Measurements from ENCODE around the gene SKOR2.

SKOR2 gene

GRCh38 chr18:47260924-47261701 is 9.7 kb upstream of the SKOR2 start:
- in situ Hi-C loops (cut with MboI; ENCODE audit: low pct_unique_long_range_greater_than_20kb, low sequenced_read_pairs, unreplicated experiment) = no loop called here
- DNase-seq (ENCODE audit: low spot score) = no peak
- TF ChIP-seq CTCF (IDR thresholded peaks at IDR 0.05; ENCODE audit: extremely low read depth, insufficient read depth, missing control alignments) = no peak

GRCh38 chr18:47260120-47260923 is 8.9 kb upstream of the SKOR2 start:
- no peak for TF ChIP-seq CTCF (IDR thresholded peaks at IDR 0.05; ENCODE audit: extremely low read depth, insufficient read depth, missing control alignments)
- in situ Hi-C loops (cut with MboI; ENCODE audit: low pct_unique_long_range_greater_than_20kb, low sequenced_read_pairs, unreplicated experiment) = no loop called here
- DNase-seq (ENCODE audit: low spot score) = no peak

GRCh38 chr18:47254341-47254939 is 3.0 kb upstream of the SKOR2 start:
- no peak for TF ChIP-seq CTCF (IDR thresholded peaks at IDR 0.05; ENCODE audit: extremely low read depth, insufficient read depth, missing control alignments)
- in situ Hi-C loops (cut with MboI; ENCODE audit: low pct_unique_long_range_greater_than_20kb, low sequenced_read_pairs, unreplicated experiment) = no loop called here
- no peak for DNase-seq (ENCODE audit: low spot score)

- no peak for DNase-seq (ENCODE audit: low spot score)
- TF ChIP-seq CTCF (IDR thresholded peaks at IDR 0.05; ENCODE audit: extremely low read depth, insufficient read depth, missing control alignments) = no peak
- in situ Hi-C loops (cut with MboI; ENCODE audit: low pct_unique_long_range_greater_than_20kb, low sequenced_read_pairs, unreplicated experiment) = no loop called here
These were observed 1.7 kb upstream of the SKOR2 start for GRCh38 chr18:47253101-47253654.

GRCh38 chr18:47250391-47251046 is 941 bp downstream of the SKOR2 start:
- TF ChIP-seq CTCF (IDR thresholded peaks at IDR 0.05; ENCODE audit: extremely low read depth, insufficient read depth, missing control alignments) = no peak
- no peak for DNase-seq (ENCODE audit: low spot score)
- in situ Hi-C loops (cut with MboI; ENCODE audit: low pct_unique_long_range_greater_than_20kb, low sequenced_read_pairs, unreplicated experiment) = no loop called here
